Measurements from ENCODE around the gene ZNF587.
"Not testable (repeated sequence)": the region's sequence is repeated elsewhere in the genome, so short reads cannot be mapped to it uniquely, and the experiment has no call there.

DNA sequence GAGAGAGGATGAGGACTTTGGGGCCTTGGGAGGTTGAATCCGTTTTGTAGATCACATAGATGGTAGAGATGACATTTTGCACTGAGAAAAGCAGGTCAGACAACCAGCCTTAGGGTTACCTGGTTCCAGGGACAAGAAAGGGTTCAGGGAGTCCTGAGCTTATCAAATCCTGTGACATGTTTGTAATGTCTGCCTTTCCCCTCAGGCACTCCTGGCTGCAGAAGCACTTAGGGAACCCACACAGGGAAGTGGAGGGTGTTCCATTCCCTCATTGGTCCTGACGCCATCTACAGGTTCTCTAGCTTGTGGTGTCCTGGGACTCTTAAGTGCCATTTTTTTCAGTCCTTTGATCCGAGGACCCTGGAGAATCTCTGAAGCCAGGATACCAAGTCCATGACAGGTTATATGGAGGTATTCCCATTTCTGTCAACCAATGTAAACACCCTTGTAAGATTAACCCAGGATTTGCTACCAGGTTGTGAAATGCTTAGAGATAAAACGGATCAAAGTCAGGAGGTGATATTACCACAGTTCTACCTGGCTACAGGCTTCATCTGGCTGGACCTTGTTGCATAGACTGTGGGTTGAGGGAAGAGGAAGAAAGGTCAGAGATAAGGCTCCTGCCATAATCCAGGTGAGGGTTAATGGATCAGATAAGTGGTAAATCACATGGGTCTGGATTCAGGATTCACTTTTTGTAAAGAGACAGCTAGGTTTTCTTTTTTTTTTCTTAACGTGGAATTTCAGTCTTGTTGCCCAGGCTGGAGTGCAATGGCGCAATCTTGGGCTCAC lies 2.3 kb downstream of the ZNF587 start:
- TF ChIP-seq, protein P1, sequence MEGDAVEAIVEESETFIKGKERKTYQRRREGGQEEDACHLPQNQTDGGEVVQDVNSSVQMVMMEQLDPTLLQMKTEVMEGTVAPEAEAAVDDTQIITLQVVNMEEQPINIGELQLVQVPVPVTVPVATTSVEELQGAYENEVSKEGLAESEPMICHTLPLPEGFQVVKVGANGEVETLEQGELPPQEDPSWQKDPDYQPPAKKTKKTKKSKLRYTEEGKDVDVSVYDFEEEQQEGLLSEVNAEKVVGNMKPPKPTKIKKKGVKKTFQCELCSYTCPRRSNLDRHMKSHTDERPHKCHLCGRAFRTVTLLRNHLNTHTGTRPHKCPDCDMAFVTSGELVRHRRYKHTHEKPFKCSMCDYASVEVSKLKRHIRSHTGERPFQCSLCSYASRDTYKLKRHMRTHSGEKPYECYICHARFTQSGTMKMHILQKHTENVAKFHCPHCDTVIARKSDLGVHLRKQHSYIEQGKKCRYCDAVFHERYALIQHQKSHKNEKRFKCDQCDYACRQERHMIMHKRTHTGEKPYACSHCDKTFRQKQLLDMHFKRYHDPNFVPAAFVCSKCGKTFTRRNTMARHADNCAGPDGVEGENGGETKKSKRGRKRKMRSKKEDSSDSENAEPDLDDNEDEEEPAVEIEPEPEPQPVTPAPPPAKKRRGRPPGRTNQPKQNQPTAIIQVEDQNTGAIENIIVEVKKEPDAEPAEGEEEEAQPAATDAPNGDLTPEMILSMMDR (IDR thresholded peaks at IDR 0.05), result not testable (repeated sequence)
- not testable (repeated sequence) for TF ChIP-seq POLR2A (IDR thresholded peaks at IDR 0.05)

Data from adrenal gland (tissue), 5 donors.